SK-N-SH treated with all-trans-retinoic acid at 6 μM for 48 hours (cell line): ENCODE measurements around the gene NEDD4.

Experiments used
- ATAC-seq: fragments of 200-7000 bp; cut with Tn5 transposase; 3 replicates; pipeline ENCODE4 v1.9.1; 2020; ENCODE audit warnings: mild to moderate bottlenecking, moderate library complexity
- ARNTL ChIP-seq: fragments of 450-650 bp; formaldehyde crosslinking; IDR thresholded peaks from 2 replicates; pipeline ENCODE4 v1.5.0; 2020; ENCODE audit warnings: low read depth, mild to moderate bottlenecking, moderate library complexity, borderline replicate concordance
- BACH2 ChIP-seq: fragments of 250-450 bp; sonication (Bioruptor Pico); IDR thresholded peaks from 2 replicates; pipeline ENCODE4 v1.9.0; 2021; ENCODE audit warnings: mild to moderate bottlenecking, borderline replicate concordance
- CSDC2 ChIP-seq: fragments of 250-450 bp; sonication (Bioruptor Pico); IDR thresholded peaks from 2 replicates; pipeline ENCODE4 v1.5.0; 2020; ENCODE audit warnings: mild to moderate bottlenecking, moderate library complexity
- CSRNP3 ChIP-seq: fragments of 250-450 bp; sonication (Bioruptor Pico); IDR thresholded peaks from 2 replicates; pipeline ENCODE4 v1.5.1; 2021; ENCODE audit warnings: mild to moderate bottlenecking, moderate library complexity
- ESRRG ChIP-seq: fragments of 250-450 bp; sonication (Bioruptor Pico); IDR thresholded peaks from 2 replicates; pipeline ENCODE4 v1.6.1; 2021; ENCODE audit warnings: mild to moderate bottlenecking
- GLIS3 ChIP-seq: fragments of 250-450 bp; sonication (Bioruptor Pico); IDR thresholded peaks from 2 replicates; pipeline ENCODE4 v1.5.0; 2020; ENCODE audit warnings: mild to moderate bottlenecking, moderate library complexity
- ISL1 ChIP-seq: fragments of 250-450 bp; sonication (Bioruptor Pico); IDR thresholded peaks from 2 replicates; pipeline ENCODE4 v2.1.2; 2022; ENCODE audit warnings: mild to moderate bottlenecking, moderate library complexity
- OSR1 ChIP-seq: fragments of 250-450 bp; sonication (Bioruptor Pico); IDR thresholded peaks from 2 replicates; pipeline ENCODE4 v1.8.0; 2022; ENCODE audit warnings: moderate library complexity, mild to moderate bottlenecking, inconsistent platforms
- PATZ1 ChIP-seq: fragments of 250-450 bp; sonication (Bioruptor Pico); IDR thresholded peaks from 2 replicates; pipeline ENCODE4 v1.8.0; 2020; ENCODE audit warnings: mild to moderate bottlenecking, moderate library complexity, borderline replicate concordance
- POU6F1 ChIP-seq: fragments of 250-450 bp; sonication (Bioruptor Pico); IDR thresholded peaks from 2 replicates; pipeline ENCODE4 v1.8.0; 2021; ENCODE audit warnings: low read depth, mild to moderate bottlenecking, moderate library complexity, borderline replicate concordance
- PPARA ChIP-seq: fragments of 250-450 bp; sonication (Bioruptor Pico); IDR thresholded peaks from 2 replicates; pipeline ENCODE4 v1.5.0; 2020; ENCODE audit warnings: mild to moderate bottlenecking, borderline replicate concordance
- RARB ChIP-seq: fragments of 250-450 bp; sonication (Bioruptor Pico); IDR thresholded peaks from 2 replicates; pipeline ENCODE4 v1.8.0; 2021; ENCODE audit warnings: mild to moderate bottlenecking, moderate library complexity
- SNAI2 ChIP-seq: fragments of 250-450 bp; sonication (Bioruptor Pico); IDR thresholded peaks from 2 replicates; pipeline ENCODE4 v1.5.0; 2020; ENCODE audit warnings: mild to moderate bottlenecking, moderate library complexity
- TCF4 ChIP-seq: fragments of 250-450 bp; sonication (Bioruptor Pico); IDR thresholded peaks from 2 replicates; pipeline ENCODE4 v1.8.0; 2021; ENCODE audit warnings: mild to moderate bottlenecking, moderate library complexity, borderline replicate concordance
- TOX ChIP-seq: fragments of 250-450 bp; sonication (Bioruptor Pico); IDR thresholded peaks from 2 replicates; pipeline ENCODE4 v1.8.0; 2021; ENCODE audit warnings: mild to moderate bottlenecking, moderate library complexity, borderline replicate concordance
- TSHZ2 ChIP-seq: fragments of 250-450 bp; sonication (Bioruptor Pico); IDR thresholded peaks from 2 replicates; pipeline ENCODE4 v1.5.0; 2020; ENCODE audit warnings: mild to moderate bottlenecking, moderate library complexity
- ZC3H10 ChIP-seq: fragments of 250-450 bp; sonication (Bioruptor Pico); IDR thresholded peaks from 2 replicates; pipeline ENCODE4 v1.5.1; 2021; ENCODE audit warnings: mild to moderate bottlenecking, moderate library complexity
- ZFP3 ChIP-seq: fragments of 250-450 bp; sonication (Bioruptor Pico); IDR thresholded peaks from 2 replicates; pipeline ENCODE4 v1.5.0; 2020; ENCODE audit warnings: mild to moderate bottlenecking, moderate library complexity
- ZFP30 ChIP-seq: fragments of 450-650 bp; formaldehyde crosslinking; IDR thresholded peaks from 2 replicates; pipeline ENCODE4 v1.5.0; 2022; ENCODE audit warnings: mild to moderate bottlenecking, moderate library complexity
- ZNF565 ChIP-seq: fragments of 450-650 bp; formaldehyde crosslinking; conservative IDR thresholded peaks from 2 replicates; pipeline ENCODE4 v1.5.0; 2020; ENCODE audit warnings: low read depth, mild to moderate bottlenecking, moderate library complexity
- ZNF70 ChIP-seq: fragments of 450-650 bp; formaldehyde crosslinking; IDR thresholded peaks from 2 replicates; pipeline ENCODE4 v1.5.0; 2020; ENCODE audit warnings: mild to moderate bottlenecking, moderate library complexity
- ZNF8 ChIP-seq: fragments of 450-650 bp; formaldehyde crosslinking; IDR thresholded peaks from 2 replicates; pipeline ENCODE4 v1.5.0; 2020; ENCODE audit warnings: mild to moderate bottlenecking, moderate library complexity

The NEDD4 gene

GRCh38 chr15:55900019-55900418 is 93.4 kb downstream of the NEDD4 start:
- TF ChIP-seq SNAI2 (CRISPR knock-in tag): no peak
- no peak for TF ChIP-seq CSDC2 (CRISPR knock-in tag)
- no peak for TF ChIP-seq PPARA (CRISPR knock-in tag)
- TF ChIP-seq TCF4 (CRISPR knock-in tag): no peak
- no peak for TF ChIP-seq TSHZ2
- no peak for TF ChIP-seq CSRNP3 (CRISPR knock-in tag)
- no peak for TF ChIP-seq ZFP3 (CRISPR knock-in tag)
- TF ChIP-seq ISL1: no peak
- no peak for TF ChIP-seq POU6F1 (CRISPR knock-in tag)
- no peak for TF ChIP-seq BACH2 (CRISPR knock-in tag)
- no peak for TF ChIP-seq OSR1 (CRISPR knock-in tag)
- TF ChIP-seq ZNF70 (CRISPR knock-in tag): no peak
- TF ChIP-seq ZC3H10: no peak
- no peak for TF ChIP-seq ZFP30 (CRISPR knock-in tag)
- TF ChIP-seq ZNF565 (CRISPR knock-in tag): no peak
- no peak for TF ChIP-seq RARB (CRISPR knock-in tag)
- no peak for TF ChIP-seq ESRRG (CRISPR knock-in tag)
- ATAC-seq: no peak

GRCh38 chr15:55899537-55899936 is 93.9 kb downstream of the NEDD4 start:
- no peak for TF ChIP-seq RARB (CRISPR knock-in tag)
- no peak for TF ChIP-seq TCF4 (CRISPR knock-in tag)
- no peak for TF ChIP-seq ISL1
- TF ChIP-seq POU6F1 (CRISPR knock-in tag): no peak
- no peak for TF ChIP-seq ZFP30 (CRISPR knock-in tag)
- TF ChIP-seq PPARA (CRISPR knock-in tag): no peak
- TF ChIP-seq TOX: no peak
- no peak for TF ChIP-seq ESRRG (CRISPR knock-in tag)
- TF ChIP-seq CSDC2 (CRISPR knock-in tag): no peak
- TF ChIP-seq ZC3H10: no peak
- TF ChIP-seq ZNF8 (CRISPR knock-in tag): no peak
- TF ChIP-seq ZNF70 (CRISPR knock-in tag): no peak
- no peak for TF ChIP-seq GLIS3 (CRISPR knock-in tag)
- TF ChIP-seq ZFP3 (CRISPR knock-in tag): no peak
- no peak for TF ChIP-seq SNAI2 (CRISPR knock-in tag)
- no peak for TF ChIP-seq PATZ1
- no peak for TF ChIP-seq TSHZ2
- no peak for TF ChIP-seq ZNF565 (CRISPR knock-in tag)
- no peak for TF ChIP-seq ARNTL (CRISPR knock-in tag)
- ATAC-seq: no peak
